Stomach smooth muscle (tissue), 2 donors: ENCODE measurements around the gene FBXO47.

Experiments
- H3K27ac ChIP-seq: one replicate; pipeline ENCODE4 v1.7.0; 2013; ENCODE audit warnings: mild to moderate bottlenecking, low read length, inconsistent platforms
- H3K27me3 ChIP-seq, 2 donors: one replicate each; pipeline ENCODE4 v1.7.0; 2013; ENCODE audit warnings: low read length in 2 of 2; ENCODE audit not compliant: insufficient read depth in 2 of 2, control insufficient read depth in 1 of 2
- H3K36me3 ChIP-seq, 2 donors: one replicate each; pipeline ENCODE4 v1.7.0; 2013; ENCODE audit warnings: low read length in 2 of 2; ENCODE audit not compliant: control insufficient read depth in 2 of 2, insufficient read depth in 2 of 2
- H3K4me1 ChIP-seq: one replicate; pipeline ENCODE4 v1.7.0; 2013; ENCODE audit warnings: low read length; ENCODE audit not compliant: control insufficient read depth, insufficient read depth
- H3K4me3 ChIP-seq, 2 donors: one replicate each; pipeline ENCODE4 v1.7.0; 2013; ENCODE audit warnings: low read length in 2 of 2
- H3K9ac ChIP-seq, 2 donors: one replicate each; pipeline ENCODE4 v1.7.0; 2013; ENCODE audit warnings: low read length in 2 of 2, mild to moderate bottlenecking in 1 of 2
- H3K9me3 ChIP-seq, 2 donors: one replicate each; pipeline ENCODE4 v1.7.0; 2013; ENCODE audit warnings: low read length in 2 of 2; ENCODE audit not compliant: control insufficient read depth in 2 of 2
- donor health status: healthy.
- donor health status: Pancreatic carcinoma.

The FBXO47 gene

DNA sequence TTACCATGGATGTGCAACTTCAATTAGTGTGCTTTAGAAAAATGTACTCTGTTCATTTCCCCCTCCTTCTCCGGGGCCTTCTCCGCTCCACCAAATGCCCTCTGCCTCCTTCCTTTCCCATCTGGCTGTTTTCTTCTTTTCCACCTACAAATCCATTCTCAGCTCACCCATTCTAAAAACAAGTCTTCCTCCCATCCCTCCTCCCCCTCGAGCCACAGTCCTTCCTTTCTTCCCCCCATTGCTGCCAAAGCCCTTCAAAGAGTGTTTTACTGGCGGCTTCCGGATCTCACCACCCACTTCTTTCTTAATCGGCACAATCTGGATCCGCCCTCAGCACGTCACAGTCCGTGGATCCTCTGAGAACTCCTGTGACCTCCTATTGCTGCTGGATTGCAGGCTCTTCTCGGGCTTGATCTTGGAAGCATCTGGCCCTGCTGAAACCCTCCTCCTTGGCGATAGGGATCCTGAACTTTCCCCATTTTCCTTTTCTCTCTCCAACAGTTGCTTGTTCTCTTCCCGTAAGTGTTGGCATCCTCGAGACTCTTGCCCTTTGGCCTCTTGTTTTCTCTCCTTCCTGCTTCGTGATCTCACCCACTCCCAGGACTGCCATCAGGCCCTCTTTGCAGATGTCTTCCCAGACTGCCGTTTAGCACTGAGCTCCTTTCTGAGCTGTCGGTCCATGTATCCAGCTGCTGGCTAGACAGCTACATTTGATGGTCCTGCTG is 36.0 kb upstream of the FBXO47 start:
- no peaks in the 10 kb centered on the region for H3K36me3 ChIP-seq
- peak overlapping the region in 1 of 2 donors; percentile 8 for H3K4me3 ChIP-seq
- peaks cover 9% of the 10 kb centered on the region for H3K4me1 ChIP-seq
- peak overlapping the region; percentile 46 for H3K27ac ChIP-seq
- H3K9me3 ChIP-seq: no peaks in the 10 kb centered on the region
- H3K9ac ChIP-seq: no peak overlapping the region
- H3K27me3 ChIP-seq: no peaks in the 10 kb centered on the region

DNA sequence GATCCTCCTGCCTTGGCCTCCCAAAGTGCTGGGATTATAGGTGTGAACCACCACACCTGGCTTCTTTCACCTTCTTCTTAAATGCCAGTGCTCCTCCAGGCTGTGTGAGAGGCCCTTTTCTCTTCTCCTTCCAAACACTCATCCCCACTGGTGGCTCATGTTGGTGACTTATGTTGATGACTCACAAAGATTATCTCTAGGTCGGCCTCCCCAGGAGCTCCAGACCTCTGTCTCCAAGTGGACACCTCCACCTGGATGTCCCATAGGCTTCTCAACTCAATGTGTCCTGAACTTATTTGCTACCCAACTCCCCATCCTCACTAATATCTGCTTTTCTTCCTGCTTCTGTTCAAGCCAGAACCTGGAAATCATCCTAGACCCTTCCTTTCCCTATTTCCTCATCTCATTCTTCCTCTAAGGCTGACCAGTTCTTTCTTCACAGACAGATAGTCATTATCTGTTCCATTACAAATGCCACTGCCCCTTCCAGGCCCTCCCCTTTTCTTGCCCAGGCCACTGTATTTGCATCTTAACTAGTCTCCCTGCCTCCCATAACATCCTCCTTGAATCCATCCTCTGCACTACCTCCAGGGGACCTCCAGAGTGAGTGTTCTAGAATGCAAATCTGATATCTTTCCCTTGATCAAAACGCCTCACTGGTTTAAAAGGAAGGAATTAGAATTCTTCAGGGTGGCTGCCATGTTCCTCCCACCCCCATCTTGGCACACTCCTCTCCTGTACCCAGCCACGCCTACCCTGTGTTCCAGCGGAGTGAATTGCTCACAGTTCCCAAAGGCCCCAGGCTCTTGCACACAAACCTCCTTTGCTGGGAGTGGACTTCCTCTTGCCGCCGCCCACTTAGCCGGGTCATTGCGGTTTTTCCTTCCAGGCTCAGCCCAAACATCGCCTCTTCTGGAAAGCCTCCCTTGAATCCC is 34.8 kb upstream of the FBXO47 start:
- Histone ChIP-seq H3K4me1 (peaks cover 9% of the 10 kb centered on the region), H3K9me3 (peaks cover 0 to 4% of the 10 kb centered on the region in 2 donors), H3K9ac (no peak overlapping the region), H3K27ac (peak overlapping the region; percentile 46), H3K4me3 (peak overlapping the region in 1 of 2 donors; percentile 22), H3K27me3 (no peaks in the 10 kb centered on the region), H3K36me3 (no peaks in the 10 kb centered on the region)

DNA sequence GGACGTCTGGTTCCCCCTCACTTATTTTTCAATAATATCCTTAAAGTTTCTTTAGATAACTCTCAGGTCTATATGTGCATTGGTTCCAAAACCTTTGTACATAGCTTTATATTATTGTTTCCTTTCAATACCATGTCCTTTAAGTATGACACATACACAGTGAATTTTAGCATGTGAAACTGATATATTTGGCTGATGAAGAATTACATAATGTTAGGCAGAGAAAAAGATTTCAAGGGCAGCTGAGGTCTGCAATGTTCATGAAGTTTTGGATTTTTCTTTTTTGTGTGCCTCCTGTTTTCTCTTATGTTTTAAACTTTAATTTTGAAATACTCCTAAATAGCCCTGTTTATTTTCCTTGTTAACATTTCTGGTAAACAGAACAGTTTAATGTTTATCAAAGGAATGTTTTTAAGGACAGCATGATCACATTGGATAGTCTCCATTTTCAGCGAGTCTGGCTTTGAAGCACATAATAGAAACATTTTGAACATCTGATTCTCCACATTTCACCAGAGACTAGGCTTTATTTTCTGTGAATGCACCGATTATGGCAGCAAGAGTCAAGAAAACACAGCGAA is 32.9 kb upstream of the FBXO47 start:
- Histone ChIP-seq H3K4me1 (peaks cover 9% of the 10 kb centered on the region), H3K36me3 (no peaks in the 10 kb centered on the region), H3K27ac (peak overlapping the region; percentile 31), H3K9ac (peak overlapping the region in 1 of 2 donors; percentile 29), H3K4me3 (peak overlapping the region in 1 of 2 donors; percentile 15), H3K27me3 (no peaks in the 10 kb centered on the region), H3K9me3 (peaks cover 0 to 10% of the 10 kb centered on the region in 2 donors)

DNA sequence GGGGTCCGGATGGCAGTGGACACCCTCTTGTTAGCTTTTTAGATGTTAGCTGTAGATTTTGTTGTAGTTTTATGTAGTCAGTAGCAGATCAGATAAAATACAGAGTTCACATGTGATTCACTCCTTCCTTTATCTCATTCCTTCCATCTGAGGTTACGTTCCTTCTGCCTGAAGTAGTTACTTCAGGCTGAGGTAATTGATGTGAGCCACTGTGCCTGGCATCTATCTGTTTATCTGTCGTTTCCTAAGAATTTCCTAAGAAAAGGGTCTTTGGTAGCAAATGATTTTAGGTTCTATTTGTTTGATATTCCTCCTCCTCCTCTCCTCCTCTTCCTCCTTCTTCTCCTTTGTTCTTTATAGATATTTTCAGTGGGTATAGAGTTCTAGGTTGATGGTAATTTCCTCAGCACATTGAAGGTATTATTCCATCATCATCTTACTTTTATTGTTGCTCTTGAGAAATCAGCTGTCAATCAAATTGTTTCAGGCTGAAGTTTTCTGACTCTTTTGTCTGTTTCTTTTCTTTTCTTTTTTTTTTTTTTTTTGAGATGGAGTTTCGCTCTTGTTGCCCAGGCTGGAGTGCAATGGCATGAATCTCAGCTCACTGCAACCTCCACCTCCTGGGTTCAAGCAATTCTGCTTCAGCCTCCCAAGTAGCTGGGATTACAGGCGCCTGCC is 29.6 kb upstream of the FBXO47 start:
- Histone ChIP-seq H3K4me1 (peaks cover 5% of the 10 kb centered on the region), H3K4me3 (no peak overlapping the region)

DNA sequence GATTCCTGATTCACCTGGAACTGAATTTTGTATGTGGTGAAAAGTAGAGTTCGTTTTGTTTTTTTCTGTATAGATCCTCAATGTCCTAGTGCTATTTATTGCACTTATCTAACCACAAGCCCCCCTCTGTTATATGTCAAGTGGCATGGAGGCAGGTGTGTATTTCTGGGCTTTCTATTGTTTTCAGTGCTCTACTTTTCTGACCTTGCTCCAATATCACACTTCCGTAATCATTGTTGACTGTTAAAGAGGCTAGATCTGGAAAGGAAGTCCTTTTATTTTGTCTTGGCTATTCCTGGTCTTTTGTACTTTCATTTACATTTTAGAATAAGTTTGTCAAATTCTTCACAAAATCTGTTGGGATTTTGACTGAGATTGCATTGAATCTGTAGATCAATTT is 26.8 kb upstream of the FBXO47 start:
- Histone ChIP-seq H3K27me3 (no peaks in the 10 kb centered on the region), H3K9me3 (peaks cover 0 to 10% of the 10 kb centered on the region in 2 donors), H3K9ac (no peak overlapping the region), H3K4me3 (no peak overlapping the region), H3K27ac (no peak overlapping the region), H3K4me1 (no peaks in the 10 kb centered on the region), H3K36me3 (no peaks in the 10 kb centered on the region)

More for the DNA sequence above, 29.6 kb upstream of the FBXO47 start:
- H3K9ac ChIP-seq: no peak overlapping the region
- H3K9me3 ChIP-seq: peaks cover 0 to 10% of the 10 kb centered on the region in 2 donors
- H3K27ac ChIP-seq: no peak overlapping the region
- H3K36me3 ChIP-seq: no peaks in the 10 kb centered on the region
- no peaks in the 10 kb centered on the region for H3K27me3 ChIP-seq

DNA sequence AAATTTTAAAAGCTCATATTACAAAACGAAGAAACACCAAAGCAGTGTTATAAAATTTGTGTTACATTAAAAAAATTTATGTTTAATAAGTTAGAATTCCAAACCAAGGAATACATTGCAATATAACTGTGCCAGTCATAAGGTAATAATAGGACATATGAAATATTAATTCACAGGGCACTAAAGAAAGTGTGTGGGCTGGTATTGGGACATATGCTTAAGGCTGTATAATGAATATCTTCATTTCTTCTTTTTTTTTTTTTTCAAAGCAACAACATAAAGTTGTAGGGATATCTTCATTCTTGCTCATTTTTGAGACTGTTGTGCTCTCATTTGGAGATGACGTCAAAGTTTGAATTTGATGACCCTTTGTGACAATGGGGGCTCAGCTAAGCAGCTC is 17.5 kb upstream of the FBXO47 start:
- Histone ChIP-seq H3K36me3 (no peaks in the 10 kb centered on the region), H3K4me1 (no peaks in the 10 kb centered on the region), H3K27me3 (no peaks in the 10 kb centered on the region), H3K9ac (no peak overlapping the region), H3K9me3 (no peaks in the 10 kb centered on the region), H3K4me3 (no peak overlapping the region), H3K27ac (no peak overlapping the region)

DNA sequence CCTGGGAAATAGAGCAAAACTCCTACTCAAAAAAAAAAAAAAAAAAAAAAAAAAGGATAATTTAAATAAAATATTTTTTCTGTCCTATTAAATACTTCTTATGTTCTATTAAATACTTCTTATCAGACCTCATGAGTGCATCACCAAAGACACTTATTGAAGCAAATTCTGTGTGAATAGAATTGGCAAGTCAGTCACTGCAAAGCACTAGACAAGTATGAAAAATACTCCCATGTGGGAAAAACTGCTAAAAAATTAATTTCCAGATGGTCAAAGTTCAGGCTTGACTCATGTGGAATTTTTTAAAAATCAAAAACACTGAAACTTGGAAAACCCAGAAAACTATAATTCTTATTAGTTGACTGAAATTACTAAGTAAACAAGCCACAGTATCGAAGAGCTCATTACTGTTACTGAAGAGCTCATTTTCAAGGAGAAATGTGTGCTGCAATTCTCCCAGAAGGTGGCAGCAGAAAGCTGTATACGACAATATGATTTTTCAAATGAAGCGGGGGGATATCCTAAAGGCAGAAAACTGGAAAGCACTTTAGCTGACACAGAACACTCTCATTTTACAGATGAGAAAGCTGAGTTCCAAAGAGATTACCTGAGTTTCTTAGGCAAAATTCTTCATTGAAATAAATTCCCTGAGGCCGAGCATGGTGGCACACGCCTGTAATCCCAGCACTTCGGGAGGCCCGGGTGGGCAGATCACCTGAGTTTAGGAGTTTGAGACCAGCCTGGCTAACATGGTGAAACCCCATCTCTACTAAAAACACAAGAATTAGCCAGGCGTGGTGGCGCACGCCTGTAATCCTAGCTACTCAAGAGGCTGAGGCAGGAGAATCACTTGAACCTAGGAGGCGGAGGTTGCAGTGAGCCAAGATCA is 15.9 kb upstream of the FBXO47 start:
- no peak overlapping the region for H3K4me3 ChIP-seq

DNA sequence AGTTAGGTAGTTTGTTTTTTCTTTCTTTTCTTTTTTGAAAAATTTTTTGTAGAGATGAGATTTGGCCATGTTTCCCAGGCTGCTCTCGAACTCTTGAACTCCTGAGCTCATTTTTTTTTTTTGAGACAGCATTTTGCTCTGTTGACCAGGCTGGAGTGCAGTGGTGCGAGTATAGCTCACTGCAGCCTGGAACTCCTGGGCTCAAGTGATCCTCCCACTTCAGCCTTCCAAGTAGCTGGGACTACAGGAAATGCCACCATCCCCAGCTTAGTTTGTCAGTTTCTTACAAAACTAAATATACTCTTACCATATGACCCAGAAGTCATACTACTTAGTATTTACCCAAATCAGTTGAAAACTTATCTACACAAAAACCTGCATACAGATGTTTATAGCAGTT is 14.4 kb upstream of the FBXO47 start:
- H3K4me3 ChIP-seq: no peak overlapping the region

More for the DNA sequence above, 15.9 kb upstream of the FBXO47 start:
- Histone ChIP-seq H3K9ac (no peak overlapping the region), H3K27ac (no peak overlapping the region), H3K27me3 (no peaks in the 10 kb centered on the region), H3K9me3 (no peaks in the 10 kb centered on the region), H3K36me3 (no peaks in the 10 kb centered on the region), H3K4me1 (no peaks in the 10 kb centered on the region)

DNA sequence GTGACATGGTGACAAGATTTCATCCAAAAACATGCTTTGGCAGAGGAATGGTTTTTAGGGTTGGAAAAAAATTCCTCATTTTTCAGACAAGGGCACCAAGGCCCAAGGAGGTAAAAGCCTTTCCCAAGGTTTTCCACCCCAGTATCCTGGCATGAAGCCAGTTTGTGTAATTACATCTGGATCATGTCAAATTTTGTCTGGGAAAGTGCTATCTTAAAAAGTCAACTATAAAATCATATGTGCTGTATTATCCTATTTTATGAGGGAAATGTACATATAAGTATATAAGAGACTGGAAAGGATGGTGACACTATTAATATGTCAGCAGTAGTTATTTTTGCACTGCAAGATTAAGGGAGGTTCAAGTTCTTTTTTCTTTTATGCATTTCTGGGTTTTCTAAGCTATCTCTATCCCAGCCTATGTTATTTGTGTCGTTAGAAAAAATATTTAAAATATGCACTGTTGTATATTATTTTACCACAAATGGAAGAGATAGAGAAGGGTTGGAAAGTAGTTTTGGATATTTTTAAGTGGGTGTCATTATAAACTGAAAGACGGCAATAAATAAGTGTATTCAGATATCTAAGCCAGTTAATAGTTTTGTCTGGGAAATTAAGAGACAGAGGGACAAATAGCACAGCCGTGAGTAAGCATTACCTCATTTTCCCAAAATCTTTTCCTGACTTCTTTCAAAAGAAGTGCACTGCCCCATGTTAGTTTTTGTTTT is 13.5 kb upstream of the FBXO47 start:
- H3K4me3 ChIP-seq: no peak overlapping the region
- no peaks in the 10 kb centered on the region for H3K27me3 ChIP-seq
- H3K9ac ChIP-seq: no peak overlapping the region
- no peaks in the 10 kb centered on the region for H3K36me3 ChIP-seq
- H3K4me1 ChIP-seq: no peaks in the 10 kb centered on the region
- no peaks in the 10 kb centered on the region for H3K9me3 ChIP-seq
- no peak overlapping the region for H3K27ac ChIP-seq

More for the DNA sequence above, 14.4 kb upstream of the FBXO47 start:
- Histone ChIP-seq H3K4me1 (no peaks in the 10 kb centered on the region), H3K27ac (no peak overlapping the region), H3K9me3 (no peaks in the 10 kb centered on the region), H3K27me3 (no peaks in the 10 kb centered on the region), H3K36me3 (no peaks in the 10 kb centered on the region), H3K9ac (no peak overlapping the region)
